Hippocampal formation (tissue), 2 donors: ENCODE measurements around the gene PHETA2.

Source experiments
- DNase-seq, 2 donors: peaks; one replicate each; lab custom pipeline; 2025; lab: John Stamatoyannopoulos, UW

The PHETA2 gene, protein sequence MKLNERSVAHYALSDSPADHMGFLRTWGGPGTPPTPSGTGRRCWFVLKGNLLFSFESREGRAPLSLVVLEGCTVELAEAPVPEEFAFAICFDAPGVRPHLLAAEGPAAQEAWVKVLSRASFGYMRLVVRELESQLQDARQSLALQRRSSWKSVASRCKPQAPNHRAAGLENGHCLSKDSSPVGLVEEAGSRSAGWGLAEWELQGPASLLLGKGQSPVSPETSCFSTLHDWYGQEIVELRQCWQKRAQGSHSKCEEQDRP

DNA sequence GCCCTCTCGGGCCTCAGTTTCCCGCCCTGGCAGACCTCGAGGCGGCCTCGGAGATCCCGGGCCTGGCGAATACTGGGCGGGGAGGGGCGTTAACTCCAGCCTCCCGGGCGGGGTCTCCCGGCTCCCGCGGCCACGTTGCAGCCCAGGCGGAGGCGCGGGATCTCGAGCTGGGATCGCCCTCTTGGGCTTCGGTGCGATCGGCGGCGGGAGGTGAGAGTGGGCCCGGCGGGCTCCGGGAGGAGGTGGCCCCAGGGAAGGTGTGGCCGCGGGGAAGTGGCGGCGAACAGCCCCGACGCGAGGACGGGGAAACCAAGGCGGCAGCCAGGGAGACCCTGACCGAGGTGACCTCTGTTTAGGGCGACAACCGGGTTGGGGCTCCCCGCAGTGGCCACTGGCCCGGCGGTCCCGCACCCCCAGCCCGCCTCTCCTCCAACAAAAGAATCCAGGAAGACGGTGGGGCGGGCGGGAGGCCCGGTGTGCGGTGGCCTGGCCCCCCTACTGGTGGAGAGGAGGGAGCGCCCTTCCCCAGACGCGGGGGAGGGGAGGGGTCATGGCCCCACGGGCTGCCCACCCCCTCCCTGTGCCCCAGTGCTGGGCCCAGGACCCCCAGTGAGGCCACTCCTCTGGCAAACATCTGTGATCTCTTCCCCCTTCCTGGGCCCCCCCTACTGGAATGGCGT is at the start of gene PHETA2:
PHETA2 (plus strand) TSS at position 117 of the 680 bp plus-strand sequence. CDS start 3,046 bp downstream, outside the sequence.
- no peak for DNase-seq

DNA sequence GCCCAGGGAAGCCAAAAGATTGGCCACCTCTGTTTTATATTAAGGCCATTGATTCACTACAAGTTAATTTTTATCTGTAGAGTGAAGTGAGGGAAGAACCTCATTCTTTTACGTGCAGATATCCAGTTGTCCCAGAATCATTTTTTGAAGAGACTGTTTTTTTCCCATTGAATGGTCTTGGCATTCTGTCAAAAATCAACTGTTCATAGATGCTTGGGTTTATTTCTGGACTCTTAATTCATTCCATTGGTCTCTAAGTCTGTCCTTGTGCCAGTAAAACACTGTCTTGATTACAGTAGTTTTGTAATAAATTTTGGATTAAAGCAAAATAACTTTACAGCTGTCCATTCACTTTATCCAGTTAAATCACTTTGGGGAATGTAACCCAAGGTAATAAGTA is 48.6 kb upstream of the PHETA2 start:
- no peak for DNase-seq

DNA sequence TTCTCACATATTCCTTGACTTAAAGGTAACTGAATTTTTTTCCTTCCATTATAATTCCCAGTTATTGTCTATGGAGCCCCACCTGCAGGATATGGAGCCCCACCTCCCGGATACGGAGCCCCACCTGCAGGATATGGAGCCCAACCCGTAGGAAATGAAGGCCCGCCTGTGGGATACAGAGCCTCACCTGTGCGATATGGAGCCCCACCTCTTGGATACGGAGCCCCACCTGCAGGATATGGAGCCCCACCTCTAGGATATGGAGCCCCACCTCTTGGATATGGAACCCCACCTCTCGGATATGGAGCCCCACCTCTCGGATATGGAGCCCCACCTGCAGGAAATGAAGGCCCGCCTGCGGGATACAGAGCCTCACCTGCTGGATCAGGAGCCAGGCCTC is 47.3 kb upstream of the PHETA2 start:
- DNase-seq, result no peak

DNA sequence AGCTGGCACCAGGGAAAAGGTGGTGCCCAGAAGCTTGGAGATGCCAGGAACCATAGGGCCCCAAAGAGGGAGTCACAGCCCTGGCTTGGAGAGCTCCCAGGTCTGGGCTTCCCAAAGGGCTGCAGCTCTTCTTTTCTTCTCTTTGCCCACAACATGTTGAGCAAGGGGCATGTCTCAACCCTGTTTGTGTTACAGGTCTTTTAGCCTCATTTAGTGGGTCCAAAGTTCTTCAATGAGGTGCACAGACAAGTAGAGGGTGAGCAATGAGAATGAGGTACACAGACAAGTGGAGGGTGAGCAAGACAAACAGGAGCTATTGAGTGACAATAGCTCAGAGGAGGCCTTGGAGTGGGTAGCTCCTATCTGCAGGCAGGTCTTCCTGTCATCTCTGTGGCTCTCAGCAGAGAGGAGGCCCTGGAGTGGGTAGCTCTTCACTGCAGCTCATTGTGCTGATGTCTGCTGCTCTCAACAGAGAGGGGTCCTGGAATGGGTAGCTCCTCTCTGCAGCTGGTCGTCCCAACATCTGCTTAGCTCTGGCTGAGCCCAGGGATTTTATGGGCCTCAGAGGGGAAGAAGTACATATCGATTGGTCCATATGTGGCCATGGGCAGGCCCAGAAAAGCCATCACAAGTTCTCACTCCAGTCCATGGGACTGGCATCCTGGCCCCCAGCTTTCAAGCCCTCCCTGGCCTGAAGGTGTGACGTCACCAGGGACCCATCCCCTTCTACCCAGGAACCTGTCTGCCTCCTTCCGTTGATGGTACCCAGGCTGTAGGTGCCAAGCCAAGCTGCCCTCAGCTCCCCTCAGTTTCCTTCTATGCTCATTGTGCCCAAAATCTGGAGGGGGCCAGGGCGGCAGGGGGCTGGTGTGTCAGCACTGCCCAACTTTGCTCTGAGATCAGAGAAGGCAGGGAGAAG is 40.5 kb upstream of the PHETA2 start:
- no peak for DNase-seq

DNA sequence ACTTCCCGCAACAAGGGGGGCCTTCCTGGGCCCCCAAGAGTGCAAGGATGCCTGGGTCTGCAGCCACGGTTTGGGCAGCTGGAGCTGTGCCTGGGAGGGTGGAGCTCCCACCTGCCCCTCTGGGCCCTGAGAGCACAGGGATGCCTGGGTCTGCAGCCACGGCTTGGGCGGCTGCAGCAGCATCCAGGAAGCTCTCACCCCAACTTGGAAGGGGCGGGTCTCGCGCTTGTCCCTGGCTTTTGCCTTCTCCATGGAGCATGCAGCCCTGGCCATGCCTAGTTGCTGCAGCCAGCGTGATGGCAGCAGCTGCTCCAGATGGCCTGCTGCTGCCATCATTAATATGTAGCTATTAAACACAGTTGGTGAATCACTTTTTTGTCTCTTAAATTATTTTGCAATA is 38.8 kb upstream of the PHETA2 start:
- no peak for DNase-seq

DNA sequence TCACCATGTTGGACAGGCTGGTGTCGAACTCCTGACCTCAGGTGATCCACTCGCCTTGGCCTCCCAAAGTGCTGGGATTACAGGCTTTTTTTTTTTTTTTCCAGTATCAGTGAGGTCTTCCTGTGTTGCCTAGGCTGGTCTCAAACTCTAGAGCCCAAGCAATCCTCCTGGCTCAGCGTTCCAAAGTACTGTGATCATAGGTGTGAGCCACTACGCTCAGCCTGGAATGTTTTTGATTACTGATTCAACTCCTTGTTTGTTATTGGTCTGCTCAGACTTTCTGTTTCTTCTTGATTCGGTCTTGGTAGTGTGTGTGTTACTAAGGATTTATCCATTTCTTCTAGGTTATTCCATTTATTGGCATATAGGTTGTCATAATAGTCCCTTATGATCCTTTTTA is 34.8 kb upstream of the PHETA2 start:
- DNase-seq, result no peak

DNA sequence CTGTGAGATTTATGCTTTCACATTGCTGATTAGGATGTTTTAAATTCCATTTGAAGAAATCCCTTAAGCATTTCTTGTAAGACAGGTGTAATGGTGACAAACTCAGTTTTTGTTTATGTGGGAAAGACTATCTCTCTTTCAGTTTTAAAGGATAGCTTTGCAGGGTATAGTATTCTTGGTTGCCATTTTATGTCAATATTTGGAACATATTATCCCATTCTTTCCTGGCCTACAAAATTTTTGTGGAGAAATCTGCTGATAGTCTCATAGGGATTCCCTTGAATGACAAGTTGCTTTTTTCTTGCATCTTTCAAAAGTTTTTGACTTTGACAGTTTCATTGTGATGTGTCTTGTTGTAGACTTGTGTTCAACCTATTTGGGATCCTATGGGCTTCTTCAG is 32.3 kb upstream of the PHETA2 start:
- DNase-seq, result no peak

DNA sequence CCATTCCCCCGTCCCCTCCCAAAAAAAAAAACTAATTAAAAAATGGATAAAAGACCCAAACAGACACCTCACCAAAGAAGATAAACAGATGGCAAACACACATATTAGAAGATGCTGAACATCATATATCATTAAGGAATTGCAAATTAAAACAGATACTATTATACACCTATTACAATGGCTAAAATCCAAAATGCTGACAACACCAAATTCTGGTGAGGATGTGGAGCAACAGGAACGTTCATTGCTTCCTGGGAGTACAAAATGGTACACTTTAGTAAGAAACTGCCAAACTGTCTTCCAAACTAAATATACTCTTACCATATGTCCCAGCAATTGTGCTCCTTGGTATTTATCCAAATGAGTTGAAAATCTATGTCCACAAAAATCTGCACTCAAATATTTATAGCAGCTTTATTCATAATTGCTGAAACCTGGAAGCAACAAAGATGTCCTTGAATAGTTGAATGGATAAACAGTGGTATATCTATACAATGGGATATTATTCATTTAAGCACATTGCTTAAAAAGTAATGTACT is 23.3 kb upstream of the PHETA2 start:
- no peak for DNase-seq

DNA sequence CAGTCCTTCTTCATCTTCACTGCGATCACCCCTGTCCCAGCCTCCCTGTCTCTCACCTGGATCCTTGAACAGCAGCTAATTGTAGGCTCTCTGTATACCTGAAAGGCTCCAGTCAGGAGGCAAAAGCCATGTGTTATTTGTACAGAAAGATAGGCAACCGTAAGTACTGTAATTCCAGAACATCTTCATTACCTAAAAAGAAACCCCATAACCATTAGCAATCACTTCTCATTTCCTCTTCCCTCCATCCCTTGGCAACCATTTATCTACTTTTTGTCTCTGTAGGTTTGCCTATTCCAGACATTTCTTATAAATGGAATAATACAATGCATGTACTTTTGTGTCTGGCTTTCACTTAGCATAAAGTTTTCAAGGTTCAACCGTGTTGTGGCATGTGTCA is 21.3 kb upstream of the PHETA2 start:
- no peak for DNase-seq

DNA sequence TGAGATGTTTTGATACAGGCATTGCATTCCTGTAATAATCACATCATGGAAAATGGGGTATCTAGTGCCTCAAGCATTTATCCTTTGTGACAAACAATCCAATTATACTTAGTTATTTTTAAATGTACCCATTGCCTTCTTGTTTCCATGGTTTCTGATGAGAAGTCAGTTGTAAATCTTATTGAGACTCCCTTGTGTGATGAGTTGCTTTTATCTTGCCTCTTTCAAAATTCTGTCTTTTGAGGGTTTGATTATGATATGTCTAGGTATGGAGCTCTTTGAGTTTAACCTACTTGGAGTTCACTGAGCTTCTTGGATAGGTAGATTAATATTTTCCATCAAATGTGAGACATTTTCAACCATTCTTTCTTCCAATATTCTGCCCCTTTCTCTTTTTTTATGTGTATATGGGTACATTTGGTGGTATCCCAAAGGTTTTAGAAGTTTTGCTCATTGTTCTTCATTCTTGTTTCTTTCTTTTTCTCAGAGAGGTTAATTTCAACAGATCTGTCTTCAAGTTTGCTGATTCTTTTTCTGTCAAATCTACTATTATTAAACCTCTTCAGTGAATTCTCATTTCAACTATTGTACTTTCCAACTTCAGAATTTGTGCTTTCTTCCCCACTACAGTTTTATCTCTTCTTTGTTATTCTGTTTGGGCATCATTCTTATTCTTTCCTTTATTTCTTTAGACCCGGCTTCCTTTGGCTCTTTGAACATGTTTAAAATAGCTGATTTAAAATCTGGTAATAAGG is 17.1 kb upstream of the PHETA2 start:
- DNase-seq, result no peak

DNA sequence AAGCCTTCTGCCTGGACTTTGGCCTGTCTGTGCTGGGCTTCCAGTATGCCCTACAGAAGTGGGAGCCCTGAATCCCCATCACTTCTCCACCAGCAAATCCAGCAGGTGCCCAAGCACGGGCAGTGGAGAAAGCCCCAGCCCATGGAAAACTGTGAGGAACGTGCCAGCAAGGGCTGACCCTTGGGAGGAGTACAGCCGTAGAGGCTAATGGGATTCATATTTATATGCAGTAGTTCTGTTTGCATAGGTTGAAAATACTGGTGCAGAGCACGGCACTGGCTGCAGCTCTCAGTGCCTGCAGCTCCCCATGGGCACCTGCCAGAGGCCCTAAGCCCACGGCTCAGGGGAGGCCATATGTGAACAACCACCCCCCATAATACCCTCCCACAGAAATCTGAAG is 13.6 kb upstream of the PHETA2 start:
- DNase-seq, result no peak

DNA sequence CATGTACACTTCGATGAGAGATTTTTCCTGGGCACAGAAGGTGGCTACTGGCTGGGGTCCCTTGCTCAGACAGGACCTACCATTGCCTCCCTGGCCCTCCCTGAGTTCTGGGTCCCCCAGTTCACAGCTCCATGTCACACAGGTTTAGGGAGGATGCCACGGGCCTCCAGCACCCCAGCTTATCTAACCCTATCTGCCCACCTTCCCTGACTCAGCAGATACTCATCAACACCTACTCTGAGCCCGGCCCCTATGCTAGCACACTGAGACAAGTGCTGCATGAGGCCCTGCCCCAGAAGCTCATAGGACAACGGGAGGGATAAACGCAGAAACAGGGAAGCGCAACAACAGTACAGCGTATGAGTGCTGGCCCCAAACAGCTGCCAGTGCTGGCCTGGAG is 13.0 kb upstream of the PHETA2 start:
- DNase-seq, result no peak

DNA sequence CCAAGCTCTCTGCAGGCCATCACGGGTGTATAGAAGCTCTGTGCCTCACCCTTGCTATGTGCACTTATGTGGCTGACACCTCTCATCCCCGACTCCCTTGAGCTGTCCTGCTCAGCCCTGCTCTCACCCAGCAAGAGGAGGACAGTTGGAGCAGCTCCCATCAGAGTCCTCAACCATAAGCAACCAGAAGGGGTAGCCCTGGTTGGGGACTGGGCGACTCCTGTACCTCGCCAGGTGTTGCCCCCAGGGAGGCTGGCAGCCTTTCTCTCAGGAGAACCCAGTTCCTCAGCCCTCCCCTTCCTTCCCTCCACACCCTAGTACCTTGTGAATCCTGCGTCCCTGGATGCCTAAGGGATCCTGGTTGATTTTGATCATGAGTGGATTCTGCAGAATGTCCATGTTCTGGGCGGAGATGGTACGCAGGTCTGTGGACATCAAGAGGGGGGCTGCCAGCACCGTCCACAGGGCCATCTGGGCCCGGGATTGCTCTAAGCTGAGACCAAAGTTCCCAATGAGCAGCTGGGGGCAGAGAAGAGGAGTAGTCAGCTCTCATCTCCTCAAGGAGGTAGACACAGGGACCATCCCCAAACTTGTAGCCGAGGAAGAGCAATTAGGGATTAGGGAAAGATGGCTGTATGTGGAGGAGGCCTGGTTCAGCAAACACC is 11.4 kb upstream of the PHETA2 start:
- DNase-seq, result no peak

DNA sequence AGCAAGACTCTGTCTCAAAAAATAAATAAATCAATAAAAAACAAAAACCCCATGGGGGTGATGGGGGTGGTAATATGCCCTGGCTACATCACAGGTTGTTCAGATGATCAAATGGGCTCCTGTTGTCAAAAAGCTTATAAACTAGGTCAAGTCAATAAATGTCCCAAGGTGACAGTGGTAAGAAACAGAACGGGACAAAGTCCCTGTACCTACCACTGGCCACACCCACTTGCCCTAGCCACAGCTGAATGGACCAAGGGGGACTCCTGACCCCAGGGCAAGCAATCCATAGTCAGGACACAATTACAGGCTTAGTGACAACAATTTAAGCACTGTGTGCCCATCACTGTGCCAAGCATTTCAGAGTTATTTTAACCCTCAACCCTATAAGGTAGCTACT is 9.4 kb upstream of the PHETA2 start:
- no peak for DNase-seq

DNA sequence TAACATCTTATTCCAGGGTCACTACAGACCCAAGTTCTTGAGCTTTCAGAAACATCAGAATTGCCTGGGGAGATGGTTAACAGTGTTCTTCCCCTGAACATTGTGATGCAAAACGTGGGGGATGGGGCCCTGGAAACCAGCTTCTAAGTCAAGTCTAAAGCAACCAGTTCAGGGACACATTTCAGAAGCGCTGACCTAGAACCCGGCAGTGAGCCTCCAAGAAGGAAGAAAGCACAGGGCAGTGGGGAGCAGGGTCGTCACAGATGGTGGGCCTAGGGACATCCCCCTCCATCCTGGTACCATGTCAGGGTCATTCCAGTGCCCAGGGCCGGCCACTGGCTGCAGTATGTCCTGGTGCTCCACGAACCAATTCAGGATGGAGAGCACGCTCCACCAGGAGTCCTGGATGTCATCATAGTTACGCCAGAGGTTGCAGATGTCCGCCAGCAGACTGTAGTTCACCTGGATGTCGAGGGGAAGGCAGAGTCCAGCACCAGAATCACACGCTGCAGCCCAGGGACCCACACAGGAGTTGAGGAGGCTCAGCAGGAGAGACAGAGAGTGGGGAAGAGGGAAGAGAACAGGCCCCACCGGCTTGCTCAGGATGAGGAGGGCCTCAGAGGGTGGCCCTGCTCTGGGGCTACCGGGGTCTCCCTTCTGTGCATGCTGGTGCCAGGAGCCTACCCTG is 8.5 kb upstream of the PHETA2 start:
- no peak for DNase-seq

DNA sequence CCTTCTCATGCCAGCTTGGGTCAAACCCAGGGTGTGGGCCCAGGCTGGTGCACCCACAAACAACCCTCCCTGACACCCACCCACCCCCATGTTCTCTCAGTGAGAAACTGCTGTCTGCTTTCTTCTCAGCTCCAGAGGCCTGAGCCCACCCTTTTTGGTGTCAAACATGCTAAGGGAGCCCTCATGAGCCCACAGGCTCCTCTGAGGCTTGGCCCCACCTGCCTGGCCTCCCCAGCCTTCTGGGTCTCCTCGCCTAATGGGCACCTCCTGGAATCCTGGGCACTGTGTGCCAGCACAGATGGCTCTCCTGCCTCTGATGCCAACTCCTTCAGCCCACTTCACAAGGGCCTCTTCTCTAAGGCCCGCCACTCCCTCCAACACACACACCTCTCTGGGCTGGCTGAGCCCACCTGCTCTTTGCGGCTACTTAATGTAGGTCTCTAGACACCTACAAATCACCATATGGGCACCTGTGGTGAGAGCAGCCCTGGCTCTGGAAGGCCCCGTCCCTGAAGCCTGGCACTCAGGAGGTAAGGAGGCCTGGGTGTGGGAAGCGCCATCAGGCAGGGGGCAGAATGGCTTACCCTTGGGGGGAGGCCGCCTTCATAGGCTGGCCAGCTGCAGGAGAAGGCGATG is 7.8 kb upstream of the PHETA2 start:
- DNase-seq, result no peak

DNA sequence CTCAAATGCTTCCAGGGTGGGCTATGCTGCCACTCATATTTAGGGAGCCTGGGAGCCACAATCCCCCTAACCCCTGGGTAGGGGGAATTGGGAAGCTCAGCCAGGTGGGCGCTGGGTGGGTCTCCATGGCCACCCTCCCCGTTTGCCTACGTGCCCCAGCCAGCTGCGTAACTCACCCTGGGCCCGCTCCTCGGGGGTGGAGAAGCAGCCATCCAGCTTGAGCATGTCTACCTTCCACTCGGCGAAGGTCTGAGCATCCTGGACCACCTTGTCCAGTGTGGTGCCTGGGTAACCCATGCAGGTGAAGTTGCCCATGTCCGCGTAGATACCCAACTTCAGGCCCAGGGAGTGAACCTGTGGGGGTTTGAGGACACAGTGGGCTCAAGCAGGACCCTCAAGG is 7.1 kb upstream of the PHETA2 start:
- no peak for DNase-seq

DNA sequence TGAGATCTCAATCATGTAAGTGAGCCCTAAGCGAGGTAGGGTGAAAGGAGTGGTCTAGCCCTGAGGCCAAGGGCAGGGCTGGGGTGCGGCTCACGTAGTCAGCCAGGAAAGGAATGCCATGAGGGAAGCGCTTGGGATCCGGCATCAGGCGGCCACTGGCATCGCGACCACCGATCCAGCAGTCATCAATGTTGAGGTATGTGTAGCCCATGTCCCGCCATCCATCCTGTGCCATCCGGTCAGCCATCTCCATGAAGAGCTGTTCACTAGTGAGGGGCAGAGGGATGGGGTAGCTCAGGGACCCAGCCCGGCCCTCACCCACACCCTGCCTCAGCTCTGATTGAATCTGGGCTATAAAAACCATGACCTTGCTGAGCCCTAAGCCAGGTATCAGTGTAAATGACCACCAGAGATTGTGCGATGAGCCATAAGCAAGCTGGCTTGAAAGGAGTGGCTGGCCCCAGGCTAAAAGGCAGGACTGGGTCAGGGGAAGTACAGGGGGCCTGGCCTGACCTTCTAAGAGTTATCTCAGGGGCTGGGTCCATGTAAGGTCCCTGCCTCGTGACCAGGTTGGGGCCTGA is 6.3 kb upstream of the PHETA2 start:
- DNase-seq, result no peak

DNA sequence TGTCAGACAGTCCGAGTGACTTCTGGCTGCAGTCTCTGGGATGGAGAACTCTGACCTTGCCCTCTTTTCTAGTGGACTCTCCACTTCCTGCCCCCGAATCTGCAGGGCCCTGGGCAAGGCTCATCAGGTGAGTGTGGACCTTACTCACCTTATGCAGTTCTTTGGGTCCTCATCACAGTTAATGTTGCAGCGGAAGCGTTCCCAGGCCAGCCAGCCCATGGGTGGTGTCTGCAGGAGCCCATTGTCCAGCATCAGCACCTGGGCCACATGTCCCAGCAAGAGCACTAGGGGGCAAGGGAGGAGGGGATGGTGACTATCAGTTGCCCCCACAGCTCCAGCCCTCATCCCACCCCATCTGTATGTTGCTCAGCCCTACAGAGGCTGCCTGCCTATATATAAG is 5.8 kb upstream of the PHETA2 start:
- no peak for DNase-seq
